ENCODE measurements around the gene SEPTIN12.

Gene SEPTIN12

GRCh38 chr16:4762205-4762604 is 25.9 kb downstream of the SEPTIN12 start:
- H3K27me3 ChIP-seq (ENCODE audit: control insufficient read depth, low read length), result no peaks in the 10 kb centered on the region
- no peak overlapping the region for H3K4me3 ChIP-seq (ENCODE audit: low read length)
- H4K20me1 ChIP-seq (ENCODE audit: control insufficient read depth, insufficient read depth, low read depth, low read length), result no peaks in the 10 kb centered on the region
- no peak overlapping the region for H3K27ac ChIP-seq (ENCODE audit: low read depth, low read length)
- H3K36me3 ChIP-seq (ENCODE audit: control insufficient read depth, low read length), result peaks cover 61% of the 10 kb centered on the region
- H3F3A ChIP-seq (ENCODE audit: control insufficient read depth, insufficient read depth), result no peaks in the 10 kb centered on the region
- H3K79me2 ChIP-seq (ENCODE audit: control insufficient read depth, low read length), result peaks cover 22% of the 10 kb centered on the region
- TF ChIP-seq EZH2phosphoT487 (IDR thresholded peaks at IDR 0.05; ENCODE audit: borderline replicate concordance, low read length) (no peak), CTCF (IDR thresholded peaks at IDR 0.05; ENCODE audit: low read depth, low read length, poor library complexity, severe bottlenecking) (no peak)
- H3K4me1 ChIP-seq (ENCODE audit: control insufficient read depth, low read length), result peaks cover 13% of the 10 kb centered on the region
- H3K9me3 ChIP-seq (ENCODE audit: control insufficient read depth, insufficient read depth, low read length), result no peaks in the 10 kb centered on the region
- no peaks in the 10 kb centered on the region for H3K9me2 ChIP-seq (replicated peaks; ENCODE audit: control insufficient read depth, low read length)
- no peak overlapping the region for H3K4me2 ChIP-seq (ENCODE audit: low read length)

- H3K36me3 ChIP-seq (ENCODE audit: control insufficient read depth, low read length), result peaks cover 66% of the 10 kb centered on the region
- H3K79me2 ChIP-seq (ENCODE audit: control insufficient read depth, low read length), result peaks cover 6% of the 10 kb centered on the region
- no peaks in the 10 kb centered on the region for H3K9me2 ChIP-seq (replicated peaks; ENCODE audit: control insufficient read depth, low read length)
- no peaks in the 10 kb centered on the region for H3K9me3 ChIP-seq (ENCODE audit: control insufficient read depth, insufficient read depth, low read length)
- TF ChIP-seq EZH2phosphoT487 (IDR thresholded peaks at IDR 0.05; ENCODE audit: borderline replicate concordance, low read length) (no peak), CTCF (IDR thresholded peaks at IDR 0.05; ENCODE audit: low read depth, low read length, poor library complexity, severe bottlenecking) (no peak)
- no peaks in the 10 kb centered on the region for H3K27me3 ChIP-seq (ENCODE audit: control insufficient read depth, low read length)
- no peaks in the 10 kb centered on the region for H3F3A ChIP-seq (ENCODE audit: control insufficient read depth, insufficient read depth)
- peaks cover 2% of the 10 kb centered on the region for H3K4me1 ChIP-seq (ENCODE audit: control insufficient read depth, low read length)
- H4K20me1 ChIP-seq (ENCODE audit: control insufficient read depth, insufficient read depth, low read depth, low read length), result no peaks in the 10 kb centered on the region
- no peak overlapping the region for H3K4me3 ChIP-seq (ENCODE audit: low read length)
- no peak overlapping the region for H3K27ac ChIP-seq (ENCODE audit: low read depth, low read length)
- no peak overlapping the region for H3K4me2 ChIP-seq (ENCODE audit: low read length)
Observed at GRCh38 chr16:4760221-4760910, 27.8 kb downstream of the SEPTIN12 start.

GRCh38 chr16:4755687-4756086 is 32.5 kb downstream of the SEPTIN12 start:
- H3K36me3 ChIP-seq (ENCODE audit: control insufficient read depth, low read length), result peaks cover 71% of the 10 kb centered on the region
- H3K27ac ChIP-seq (ENCODE audit: low read depth, low read length), result no peak overlapping the region
- no peaks in the 10 kb centered on the region for H3F3A ChIP-seq (ENCODE audit: control insufficient read depth, insufficient read depth)
- no peaks in the 10 kb centered on the region for H4K20me1 ChIP-seq (ENCODE audit: control insufficient read depth, insufficient read depth, low read depth, low read length)
- H3K4me1 ChIP-seq (ENCODE audit: control insufficient read depth, low read length), result no peaks in the 10 kb centered on the region
- TF ChIP-seq EZH2phosphoT487 (IDR thresholded peaks at IDR 0.05; ENCODE audit: borderline replicate concordance, low read length) (no peak), CTCF (IDR thresholded peaks at IDR 0.05; ENCODE audit: low read depth, low read length, poor library complexity, severe bottlenecking) (no peak)
- no peaks in the 10 kb centered on the region for H3K27me3 ChIP-seq (ENCODE audit: control insufficient read depth, low read length)
- H3K9me3 ChIP-seq (ENCODE audit: control insufficient read depth, insufficient read depth, low read length), result no peaks in the 10 kb centered on the region
- no peak overlapping the region for H3K4me3 ChIP-seq (ENCODE audit: low read length)
- no peak overlapping the region for H3K4me2 ChIP-seq (ENCODE audit: low read length)
- no peaks in the 10 kb centered on the region for H3K9me2 ChIP-seq (replicated peaks; ENCODE audit: control insufficient read depth, low read length)
- no peaks in the 10 kb centered on the region for H3K79me2 ChIP-seq (ENCODE audit: control insufficient read depth, low read length)

Data from DOHH2 (cell line).